Lung microvascular endothelial cell (primary cell): ENCODE results near the gene NSD2. TPM values are rescaled to one million over a fixed set of nuclear protein-coding genes. Genes with fewer than 3 reads are reported as not detected.
"Not testable (repeated sequence)": the region's sequence is repeated elsewhere in the genome, so short reads cannot be mapped to it uniquely, and the experiment has no call there.

ENCODE experiments used
- DNase-seq, 2 donors: peaks; one replicate each; pipeline versions ENCODE4 v3.0.0 to v3.0.0-alpha.2; 2010; ENCODE audit warnings: low read depth in 2 of 2
- total RNA-seq: library from RNA; depleted of rRNA; stranded (reverse); fragments of >200 nt; gene quantifications from 2 replicates; pipeline ENCODE4 v1.2.1, GENCODE V29; 2014

Gene NSD2
- total RNA-seq, 1 donor from 2014 or later: 32.7 TPM

GRCh38 chr4:1899149-1900086, 28.2 kb downstream of the NSD2 start:
- DNase-seq: peak; percentile 83 to 88

- no peak for DNase-seq
Measured at GRCh38 chr4:1900087-1900433, 28.9 kb downstream of the NSD2 start.

- no peak for DNase-seq
Measured at GRCh38 chr4:1900624-1901023, 29.4 kb downstream of the NSD2 start.

- no peak for DNase-seq
Measured at GRCh38 chr4:1901127-1901526, 29.9 kb downstream of the NSD2 start.

- DNase-seq: no peak
Measured at GRCh38 chr4:1902243-1902642, 31.1 kb downstream of the NSD2 start.

GRCh38 chr4:1903035-1903434, 31.8 kb downstream of the NSD2 start:
- no peak for DNase-seq

GRCh38 chr4:1904042-1904441, 32.8 kb downstream of the NSD2 start:
- no peak for DNase-seq

- no peak for DNase-seq
Measured at GRCh38 chr4:1907848-1908525, 36.8 kb downstream of the NSD2 start.

- not testable (repeated sequence) for DNase-seq
Measured at GRCh38 chr4:1909696-1910095, 38.5 kb downstream of the NSD2 start.

- DNase-seq: peak; percentile 68 to 76
Measured at GRCh38 chr4:1910643-1911042, 39.5 kb downstream of the NSD2 start.

GRCh38 chr4:1911316-1911715, 40.1 kb downstream of the NSD2 start:
- not testable (repeated sequence) for DNase-seq

GRCh38 chr4:1922821-1923220, 51.6 kb downstream of the NSD2 start:
- DNase-seq: no peak

- no peak for DNase-seq
Measured at GRCh38 chr4:1927675-1928074, 56.5 kb downstream of the NSD2 start.

GRCh38 chr4:1928356-1929239, 57.4 kb downstream of the NSD2 start:
- no peak for DNase-seq

GRCh38 chr4:1932736-1933135, 61.5 kb downstream of the NSD2 start:
- DNase-seq: no peak

GRCh38 chr4:1933700-1934099, 62.5 kb downstream of the NSD2 start:
- no peak for DNase-seq

- DNase-seq: no peak
Measured at GRCh38 chr4:1937550-1937949, 66.4 kb downstream of the NSD2 start.

GRCh38 chr4:1938027-1938426, 66.8 kb downstream of the NSD2 start:
- no peak for DNase-seq

- peak; percentile 71 to 73 for DNase-seq
Measured at GRCh38 chr4:1939664-1940509, 68.7 kb downstream of the NSD2 start.

- DNase-seq: no peak
Measured at GRCh38 chr4:1940566-1940965, 69.4 kb downstream of the NSD2 start.

GRCh38 chr4:1943928-1944327, 72.7 kb downstream of the NSD2 start:
- no peak for DNase-seq
